ENCODE results near the gene FRA10AC1.

The FRA10AC1 gene

DNA sequence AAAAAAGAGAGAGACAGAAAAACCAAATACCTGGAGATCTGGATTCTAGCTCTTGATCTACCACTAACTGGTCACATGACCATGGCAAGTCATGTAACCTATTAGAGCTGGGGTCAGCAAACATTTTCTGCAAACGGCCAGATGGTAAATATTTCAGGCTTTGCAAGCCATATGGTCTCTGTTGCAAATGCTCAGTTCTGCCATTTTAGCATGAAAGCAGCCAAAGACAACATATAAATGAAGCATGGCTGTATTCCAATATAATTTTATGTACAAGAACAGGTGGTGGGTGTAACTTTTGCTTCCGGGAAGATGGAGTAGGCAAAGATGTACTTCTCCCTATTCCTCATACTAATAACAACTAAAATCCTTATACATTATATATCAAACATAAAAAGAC lies 6.7 kb downstream of the FRA10AC1 start:
- no peak overlapping the region for H3K4me3 ChIP-seq (replicated peaks; ENCODE audit: low read depth, low read length)
- TF ChIP-seq, protein P1, sequence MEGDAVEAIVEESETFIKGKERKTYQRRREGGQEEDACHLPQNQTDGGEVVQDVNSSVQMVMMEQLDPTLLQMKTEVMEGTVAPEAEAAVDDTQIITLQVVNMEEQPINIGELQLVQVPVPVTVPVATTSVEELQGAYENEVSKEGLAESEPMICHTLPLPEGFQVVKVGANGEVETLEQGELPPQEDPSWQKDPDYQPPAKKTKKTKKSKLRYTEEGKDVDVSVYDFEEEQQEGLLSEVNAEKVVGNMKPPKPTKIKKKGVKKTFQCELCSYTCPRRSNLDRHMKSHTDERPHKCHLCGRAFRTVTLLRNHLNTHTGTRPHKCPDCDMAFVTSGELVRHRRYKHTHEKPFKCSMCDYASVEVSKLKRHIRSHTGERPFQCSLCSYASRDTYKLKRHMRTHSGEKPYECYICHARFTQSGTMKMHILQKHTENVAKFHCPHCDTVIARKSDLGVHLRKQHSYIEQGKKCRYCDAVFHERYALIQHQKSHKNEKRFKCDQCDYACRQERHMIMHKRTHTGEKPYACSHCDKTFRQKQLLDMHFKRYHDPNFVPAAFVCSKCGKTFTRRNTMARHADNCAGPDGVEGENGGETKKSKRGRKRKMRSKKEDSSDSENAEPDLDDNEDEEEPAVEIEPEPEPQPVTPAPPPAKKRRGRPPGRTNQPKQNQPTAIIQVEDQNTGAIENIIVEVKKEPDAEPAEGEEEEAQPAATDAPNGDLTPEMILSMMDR (IDR thresholded peaks at IDR 0.05; ENCODE audit: low read depth, low read length, missing control alignments), result no peak
- no peak for DNase-seq (ENCODE audit: extremely low read depth, low read depth)

GRCh38 chr10:93687737-93688136 lies 14.7 kb downstream of the FRA10AC1 start:
- no peak for DNase-seq (ENCODE audit: extremely low read depth, low read depth)
- TF ChIP-seq, protein P1 (IDR thresholded peaks at IDR 0.05; ENCODE audit: low read depth, low read length, missing control alignments), result no peak
- no peak overlapping the region for H3K4me3 ChIP-seq (replicated peaks; ENCODE audit: low read depth, low read length)

- DNase-seq (ENCODE audit: extremely low read depth, low read depth), result no peak
- TF ChIP-seq, protein P1 (IDR thresholded peaks at IDR 0.05; ENCODE audit: low read depth, low read length, missing control alignments), result no peak
- H3K4me3 ChIP-seq (replicated peaks; ENCODE audit: low read depth, low read length), result no peak overlapping the region
Measured at GRCh38 chr10:93680412-93681047, 21.9 kb downstream of the FRA10AC1 start.

GRCh38 chr10:93678805-93679587 lies 23.4 kb downstream of the FRA10AC1 start:
- DNase-seq (ENCODE audit: extremely low read depth, low read depth), result no peak
- TF ChIP-seq, protein P1 (IDR thresholded peaks at IDR 0.05; ENCODE audit: low read depth, low read length, missing control alignments), result no peak
- H3K4me3 ChIP-seq (replicated peaks; ENCODE audit: low read depth, low read length), result no peak overlapping the region

- TF ChIP-seq, protein P1 (IDR thresholded peaks at IDR 0.05; ENCODE audit: low read depth, low read length, missing control alignments), result no peak
- DNase-seq (ENCODE audit: extremely low read depth, low read depth), result no peak
- H3K4me3 ChIP-seq (replicated peaks; ENCODE audit: low read depth, low read length), result no peak overlapping the region
Measured at GRCh38 chr10:93678386-93678785, 24.0 kb downstream of the FRA10AC1 start.

GRCh38 chr10:93673791-93674190 lies 28.6 kb downstream of the FRA10AC1 start:
- DNase-seq (ENCODE audit: extremely low read depth, low read depth), result no peak
- TF ChIP-seq, protein P1 (IDR thresholded peaks at IDR 0.05; ENCODE audit: low read depth, low read length, missing control alignments), result no peak
- H3K4me3 ChIP-seq (replicated peaks; ENCODE audit: low read depth, low read length), result no peak overlapping the region

Data from HFF-Myc (cell line).